Liver (tissue), 3 donors: ENCODE measurements around the gene PCSK6.

Experiments
- GABPA ChIP-seq, 2 donors: IDR thresholded peaks in 1 of 2; conservative IDR thresholded peaks in 1 of 2; 2 replicates each; pipeline ENCODE4 v1.6.1; 2016; ENCODE audit warnings: antibody characterized with exemption in 2 of 2, mild to moderate bottlenecking in 1 of 2, moderate library complexity in 1 of 2
- HNF4G ChIP-seq: IDR thresholded peaks from 2 replicates; pipeline ENCODE4 v1.6.1; 2016; ENCODE audit warnings: antibody characterized with exemption
- JUND ChIP-seq, 2 donors: IDR thresholded peaks; 2 replicates each; pipeline ENCODE4 v1.6.1; 2016; ENCODE audit warnings: antibody characterized with exemption in 2 of 2
- TAF1 ChIP-seq: conservative IDR thresholded peaks from 2 replicates; pipeline ENCODE4 v1.6.1; 2016; ENCODE audit warnings: antibody characterized with exemption, mild to moderate bottlenecking
- TF ChIP-seq, protein P1 (sequence below): fragments of 150-350 bp; IDR thresholded peaks from 2 replicates; pipeline ENCODE4 v1.5.1; 2017; ENCODE audit warnings: improper control_type of control experiment, low read depth, low read length; ENCODE audit not compliant: missing input control
- TF ChIP-seq, protein P2 (sequence below): IDR thresholded peaks from 2 replicates; pipeline ENCODE4 v1.6.1; 2016; ENCODE audit warnings: antibody characterized with exemption, mild to moderate bottlenecking
- TF ChIP-seq, protein P3 (sequence below): IDR thresholded peaks from 2 replicates; pipeline ENCODE4 v1.6.1; 2016; ENCODE audit warnings: antibody characterized with exemption
- TF ChIP-seq, protein P4 (sequence below): IDR thresholded peaks from 2 replicates; pipeline ENCODE4 v1.6.1; 2016; ENCODE audit warnings: antibody characterized with exemption
- donor health status: healthy.
- donor health status: healthy.

DNA sequence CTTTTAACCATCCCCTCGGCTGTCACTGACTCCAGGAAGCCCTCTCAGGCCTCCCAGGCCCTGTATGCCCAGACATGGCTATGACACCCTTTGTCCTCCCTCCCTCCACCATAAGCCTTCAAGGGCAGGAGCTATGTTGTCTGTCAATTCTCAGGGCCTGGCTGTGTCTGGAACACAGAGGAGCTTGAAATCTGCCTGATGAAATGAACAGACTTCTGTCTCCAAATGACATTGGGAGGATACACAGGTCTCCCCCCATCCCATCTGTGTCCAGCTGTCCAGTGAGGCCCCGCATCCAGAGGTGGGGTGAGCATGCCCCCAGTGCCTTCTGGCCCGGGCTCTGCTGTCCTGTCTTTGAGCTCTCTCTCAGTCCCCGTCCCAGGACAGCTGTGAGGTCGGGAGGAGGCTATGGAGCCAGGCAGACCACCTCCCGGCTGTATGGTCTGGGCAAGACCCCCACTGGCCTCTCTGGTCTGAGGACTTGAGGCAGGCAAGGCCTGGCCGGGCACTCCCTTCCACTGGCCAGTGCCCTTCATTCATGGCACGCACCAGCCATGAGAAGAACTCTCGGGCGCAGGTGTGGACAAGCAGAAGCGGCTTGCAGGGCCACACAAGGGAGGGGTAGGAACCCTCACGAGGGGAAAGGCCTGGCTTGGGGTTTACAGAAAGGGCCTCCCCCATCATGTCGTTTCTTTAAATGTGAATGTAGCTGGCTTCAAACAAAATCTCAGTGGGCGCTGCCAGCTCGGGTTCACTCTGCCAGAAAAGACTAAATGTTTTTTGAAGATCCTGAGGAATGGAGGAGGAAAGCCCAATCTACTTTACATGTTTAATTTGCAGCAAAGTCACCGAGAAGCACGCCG, 38.9 kb downstream of the PCSK6 start:
- TF ChIP-seq, protein P1, sequence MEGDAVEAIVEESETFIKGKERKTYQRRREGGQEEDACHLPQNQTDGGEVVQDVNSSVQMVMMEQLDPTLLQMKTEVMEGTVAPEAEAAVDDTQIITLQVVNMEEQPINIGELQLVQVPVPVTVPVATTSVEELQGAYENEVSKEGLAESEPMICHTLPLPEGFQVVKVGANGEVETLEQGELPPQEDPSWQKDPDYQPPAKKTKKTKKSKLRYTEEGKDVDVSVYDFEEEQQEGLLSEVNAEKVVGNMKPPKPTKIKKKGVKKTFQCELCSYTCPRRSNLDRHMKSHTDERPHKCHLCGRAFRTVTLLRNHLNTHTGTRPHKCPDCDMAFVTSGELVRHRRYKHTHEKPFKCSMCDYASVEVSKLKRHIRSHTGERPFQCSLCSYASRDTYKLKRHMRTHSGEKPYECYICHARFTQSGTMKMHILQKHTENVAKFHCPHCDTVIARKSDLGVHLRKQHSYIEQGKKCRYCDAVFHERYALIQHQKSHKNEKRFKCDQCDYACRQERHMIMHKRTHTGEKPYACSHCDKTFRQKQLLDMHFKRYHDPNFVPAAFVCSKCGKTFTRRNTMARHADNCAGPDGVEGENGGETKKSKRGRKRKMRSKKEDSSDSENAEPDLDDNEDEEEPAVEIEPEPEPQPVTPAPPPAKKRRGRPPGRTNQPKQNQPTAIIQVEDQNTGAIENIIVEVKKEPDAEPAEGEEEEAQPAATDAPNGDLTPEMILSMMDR = no peak
- TF ChIP-seq TAF1 (no peak), GABPA (IDR thresholded peaks at IDR 0.05 in 1 of 2, conservative IDR thresholded peaks at IDR 0.05 in 1 of 2) (no peak), JUND (IDR thresholded peaks at IDR 0.05) (no peak), HNF4G (no peak)
- TF ChIP-seq, protein P2, sequence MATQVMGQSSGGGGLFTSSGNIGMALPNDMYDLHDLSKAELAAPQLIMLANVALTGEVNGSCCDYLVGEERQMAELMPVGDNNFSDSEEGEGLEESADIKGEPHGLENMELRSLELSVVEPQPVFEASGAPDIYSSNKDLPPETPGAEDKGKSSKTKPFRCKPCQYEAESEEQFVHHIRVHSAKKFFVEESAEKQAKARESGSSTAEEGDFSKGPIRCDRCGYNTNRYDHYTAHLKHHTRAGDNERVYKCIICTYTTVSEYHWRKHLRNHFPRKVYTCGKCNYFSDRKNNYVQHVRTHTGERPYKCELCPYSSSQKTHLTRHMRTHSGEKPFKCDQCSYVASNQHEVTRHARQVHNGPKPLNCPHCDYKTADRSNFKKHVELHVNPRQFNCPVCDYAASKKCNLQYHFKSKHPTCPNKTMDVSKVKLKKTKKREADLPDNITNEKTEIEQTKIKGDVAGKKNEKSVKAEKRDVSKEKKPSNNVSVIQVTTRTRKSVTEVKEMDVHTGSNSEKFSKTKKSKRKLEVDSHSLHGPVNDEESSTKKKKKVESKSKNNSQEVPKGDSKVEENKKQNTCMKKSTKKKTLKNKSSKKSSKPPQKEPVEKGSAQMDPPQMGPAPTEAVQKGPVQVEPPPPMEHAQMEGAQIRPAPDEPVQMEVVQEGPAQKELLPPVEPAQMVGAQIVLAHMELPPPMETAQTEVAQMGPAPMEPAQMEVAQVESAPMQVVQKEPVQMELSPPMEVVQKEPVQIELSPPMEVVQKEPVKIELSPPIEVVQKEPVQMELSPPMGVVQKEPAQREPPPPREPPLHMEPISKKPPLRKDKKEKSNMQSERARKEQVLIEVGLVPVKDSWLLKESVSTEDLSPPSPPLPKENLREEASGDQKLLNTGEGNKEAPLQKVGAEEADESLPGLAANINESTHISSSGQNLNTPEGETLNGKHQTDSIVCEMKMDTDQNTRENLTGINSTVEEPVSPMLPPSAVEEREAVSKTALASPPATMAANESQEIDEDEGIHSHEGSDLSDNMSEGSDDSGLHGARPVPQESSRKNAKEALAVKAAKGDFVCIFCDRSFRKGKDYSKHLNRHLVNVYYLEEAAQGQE = no peak
- TF ChIP-seq, protein P3, sequence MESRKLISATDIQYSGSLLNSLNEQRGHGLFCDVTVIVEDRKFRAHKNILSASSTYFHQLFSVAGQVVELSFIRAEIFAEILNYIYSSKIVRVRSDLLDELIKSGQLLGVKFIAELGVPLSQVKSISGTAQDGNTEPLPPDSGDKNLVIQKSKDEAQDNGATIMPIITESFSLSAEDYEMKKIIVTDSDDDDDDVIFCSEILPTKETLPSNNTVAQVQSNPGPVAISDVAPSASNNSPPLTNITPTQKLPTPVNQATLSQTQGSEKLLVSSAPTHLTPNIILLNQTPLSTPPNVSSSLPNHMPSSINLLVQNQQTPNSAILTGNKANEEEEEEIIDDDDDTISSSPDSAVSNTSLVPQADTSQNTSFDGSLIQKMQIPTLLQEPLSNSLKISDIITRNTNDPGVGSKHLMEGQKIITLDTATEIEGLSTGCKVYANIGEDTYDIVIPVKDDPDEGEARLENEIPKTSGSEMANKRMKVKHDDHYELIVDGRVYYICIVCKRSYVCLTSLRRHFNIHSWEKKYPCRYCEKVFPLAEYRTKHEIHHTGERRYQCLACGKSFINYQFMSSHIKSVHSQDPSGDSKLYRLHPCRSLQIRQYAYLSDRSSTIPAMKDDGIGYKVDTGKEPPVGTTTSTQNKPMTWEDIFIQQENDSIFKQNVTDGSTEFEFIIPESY = no peak
- TF ChIP-seq, protein P4, sequence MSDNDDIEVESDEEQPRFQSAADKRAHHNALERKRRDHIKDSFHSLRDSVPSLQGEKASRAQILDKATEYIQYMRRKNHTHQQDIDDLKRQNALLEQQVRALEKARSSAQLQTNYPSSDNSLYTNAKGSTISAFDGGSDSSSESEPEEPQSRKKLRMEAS = no peak
